GM23338 (cell line): ENCODE measurements around the gene GPR78. TPM values are rescaled to one million over a fixed set of nuclear protein-coding genes. Genes with fewer than 3 reads are reported as not detected.

Experiments used
- ATAC-seq: fragments of 200-7000 bp; cut with Tn5 transposase; 3 replicates; pipeline ENCODE4 v1.9.1; 2020
- DNase-seq: peaks from one replicate; pipeline ENCODE4 v3.0.0-alpha.2; 2015; ENCODE audit warnings: low spot score
- H2AFZ ChIP-seq: fragments of 200-600 bp; sonication (generic); 2 replicates; pipeline ENCODE4 v1.8.0; 2016; ENCODE audit warnings: antibody characterized with exemption, mild to moderate bottlenecking, moderate library complexity
- H3F3A ChIP-seq: fragments of 200-600 bp; sonication (generic); replicated peaks from 2 replicates; pipeline ENCODE4 v1.8.0; 2017; ENCODE audit warnings: antibody characterized with exemption, mixed run types, low read depth
- H3K27ac ChIP-seq: fragments of 200-600 bp; sonication (generic); 2 replicates; pipeline ENCODE4 v1.6.1; 2016; ENCODE audit warnings: low read depth
- H3K27me3 ChIP-seq: fragments of 200-600 bp; sonication (generic); 2 replicates; pipeline ENCODE4 v1.8.0; 2016; ENCODE audit warnings: mild to moderate bottlenecking, mixed run types, moderate library complexity; ENCODE audit not compliant: insufficient read depth
- H3K36me3 ChIP-seq: fragments of 200-600 bp; sonication (generic); 2 replicates; pipeline ENCODE4 v1.8.0; 2016; ENCODE audit warnings: mild to moderate bottlenecking; ENCODE audit not compliant: insufficient read depth
- H3K4me1 ChIP-seq: fragments of 200-600 bp; sonication (generic); 2 replicates; pipeline ENCODE4 v1.8.0; 2016; ENCODE audit warnings: mild to moderate bottlenecking, moderate library complexity; ENCODE audit not compliant: insufficient read depth
- H3K4me2 ChIP-seq: fragments of 200-600 bp; sonication (generic); 2 replicates; pipeline ENCODE4 v1.7.1; 2017; ENCODE audit warnings: mixed run types
- H3K4me3 ChIP-seq: fragments of 200-600 bp; sonication (generic); 2 replicates; pipeline ENCODE4 v1.6.1; 2016; ENCODE audit warnings: mixed run types
- H3K79me2 ChIP-seq: fragments of 200-600 bp; sonication (generic); replicated peaks from 2 replicates; pipeline ENCODE4 v1.8.0; 2017; ENCODE audit warnings: mild to moderate bottlenecking; ENCODE audit not compliant: insufficient read depth
- H3K9me2 ChIP-seq: fragments of 200-600 bp; sonication (generic); 2 replicates; pipeline ENCODE4 v1.8.0; 2017; ENCODE audit not compliant: insufficient read depth
- H4K20me1 ChIP-seq: fragments of 200-600 bp; sonication (generic); replicated peaks from 2 replicates; pipeline ENCODE4 v1.8.0; 2017; ENCODE audit warnings: mild to moderate bottlenecking; ENCODE audit not compliant: insufficient read depth
- H3K27ac Mint-ChIP-seq: 2 replicates; pipeline ENCODE4 v1.8.0; 2020; ENCODE audit warnings: inconsistent platforms, mild to moderate bottlenecking, moderate library complexity, mixed read lengths
- H3K27me3 Mint-ChIP-seq: 3 replicates; pipeline ENCODE4 v1.8.0; 2022; ENCODE audit warnings: low read depth, mild to moderate bottlenecking, moderate library complexity, mixed read lengths, inconsistent platforms; ENCODE audit not compliant: insufficient read depth, poor library complexity
- H3K36me3 Mint-ChIP-seq: 3 replicates; pipeline ENCODE4 v1.8.0; 2021; ENCODE audit warnings: low read depth, mild to moderate bottlenecking, inconsistent platforms, moderate library complexity, mixed read lengths
- H3K4me1 Mint-ChIP-seq: 3 replicates; pipeline ENCODE4 v1.8.0; 2020; ENCODE audit warnings: mild to moderate bottlenecking, inconsistent platforms, mixed read lengths
- H3K4me3 Mint-ChIP-seq: 3 replicates; pipeline ENCODE4 v1.8.0; 2021; ENCODE audit warnings: moderate library complexity, mild to moderate bottlenecking, inconsistent platforms, mixed read lengths
- H3K9me3 Mint-ChIP-seq: 3 replicates; pipeline ENCODE4 v1.8.0; 2020; ENCODE audit warnings: moderate library complexity, mild to moderate bottlenecking, inconsistent platforms, mixed read lengths
- CREB1 ChIP-seq: fragments of 250-450 bp; sonication (Bioruptor Pico); IDR thresholded peaks from 2 replicates; pipeline ENCODE4 v1.5.0; 2020; ENCODE audit warnings: low read depth, mild to moderate bottlenecking, moderate library complexity
- CTCF ChIP-seq, 2 experiments: fragments of 200-600 bp in 1 of 2; sonication (generic) in 1 of 2; conservative IDR thresholded peaks; 2 replicates each; pipeline versions ENCODE4 v1.5.1 to v1.6.1; 2016 to 2017; ENCODE audit warnings: antibody characterized with exemption in 2 of 2, low read depth in 2 of 2, mild to moderate bottlenecking in 2 of 2, moderate library complexity in 1 of 2
- ETS1 ChIP-seq: IDR thresholded peaks from 2 replicates; pipeline ENCODE4 v1.6.1; 2016; ENCODE audit warnings: antibody characterized with exemption
- EZH2phosphoT487 ChIP-seq: fragments of 200-600 bp; sonication (generic); IDR thresholded peaks from one replicate; pipeline ENCODE4 v1.8.1; 2018; ENCODE audit warnings: antibody characterized with exemption; ENCODE audit not compliant: unreplicated experiment
- JUNB ChIP-seq: IDR thresholded peaks from one replicate; pipeline ENCODE4 v1.6.1; 2016; ENCODE audit warnings: antibody characterized with exemption; ENCODE audit not compliant: unreplicated experiment
- NANOG ChIP-seq: IDR thresholded peaks from 2 replicates; pipeline ENCODE4 v1.6.1; 2016; ENCODE audit warnings: antibody characterized with exemption, borderline replicate concordance
- POLR2AphosphoS5 ChIP-seq: IDR thresholded peaks from 2 replicates; pipeline ENCODE4 v1.6.1; 2016; ENCODE audit warnings: antibody characterized with exemption, low read depth
- STAT1 ChIP-seq: IDR thresholded peaks from one replicate; pipeline ENCODE4 v1.6.1; 2016; ENCODE audit warnings: antibody characterized with exemption; ENCODE audit not compliant: unreplicated experiment
- ZNF462 ChIP-seq: fragments of 250-450 bp; sonication (Bioruptor Pico); IDR thresholded peaks from 2 replicates; pipeline ENCODE4 v1.5.0; 2020; ENCODE audit warnings: mild to moderate bottlenecking, moderate library complexity
- polyA plus RNA-seq: library from polyadenylated mRNA; unstranded; fragments of >200 nt; fragmentation: Nextera tagmentation; extraction: Ambion mirVana; gene quantifications from 2 replicates; pipeline ENCODE4 v1.2.1, GENCODE V29; 2016
- total RNA-seq: library from RNA; depleted of rRNA; stranded (reverse); fragments of >200 nt; shearing (Covaris generic); gene quantifications from 2 replicates; pipeline ENCODE4 v1.2.3, GENCODE V29; 2014

The GPR78 gene
- total and polyA plus RNA-seq, 2 experiments from 2014 or later = 0.82 to 2.7 TPM

GRCh38 chr4:8538703-8539567, 41.3 kb upstream of the GPR78 start:
- Histone ChIP-seq H3K9me2 (0 out of 2 replicates have a peak, but pooled peaks cover 5% of the 10 kb centered on the region), H3K4me3 (no peak overlapping the region), H3K4me1 (peaks cover 5% of the 10 kb centered on the region), H4K20me1 (no peaks in the 10 kb centered on the region), H3F3A (no peaks in the 10 kb centered on the region), H3K79me2 (no peaks in the 10 kb centered on the region), H2AFZ (no peak overlapping the region), H3K27me3 (no peaks in the 10 kb centered on the region), H3K36me3 (no peaks in the 10 kb centered on the region; the same call in 1 of the 2 replicates), H3K4me2 (no peak overlapping the region), H3K27ac (no peak overlapping the region)
- H3K27me3 Mint-ChIP-seq = peaks cover 13% of the 10 kb centered on the region
- DNase-seq = no peak
- H3K9me3 Mint-ChIP-seq = peaks cover 14% of the 10 kb centered on the region
- H3K4me1 Mint-ChIP-seq = peaks cover 19% of the 10 kb centered on the region
- ATAC-seq = no peak
- H3K36me3 Mint-ChIP-seq = peaks cover 7% of the 10 kb centered on the region; the same call in 1 of the 3 replicates
- TF ChIP-seq CREB1 (no peak), STAT1 (no peak), ZNF462 (CRISPR knock-in tag) (no peak), EZH2phosphoT487 (no peak), POLR2AphosphoS5 (no peak), JUNB (no peak), CTCF (conservative IDR thresholded peaks at IDR 0.05; ENCODE audit: low read depth in 2 of 2) (no peak), ETS1 (no peak), NANOG (no peak)
- H3K4me3 Mint-ChIP-seq = no peak overlapping the region
- no peak overlapping the region for H3K27ac Mint-ChIP-seq
